ENCODE results near the gene C17orf114.

C17orf114 gene

DNA sequence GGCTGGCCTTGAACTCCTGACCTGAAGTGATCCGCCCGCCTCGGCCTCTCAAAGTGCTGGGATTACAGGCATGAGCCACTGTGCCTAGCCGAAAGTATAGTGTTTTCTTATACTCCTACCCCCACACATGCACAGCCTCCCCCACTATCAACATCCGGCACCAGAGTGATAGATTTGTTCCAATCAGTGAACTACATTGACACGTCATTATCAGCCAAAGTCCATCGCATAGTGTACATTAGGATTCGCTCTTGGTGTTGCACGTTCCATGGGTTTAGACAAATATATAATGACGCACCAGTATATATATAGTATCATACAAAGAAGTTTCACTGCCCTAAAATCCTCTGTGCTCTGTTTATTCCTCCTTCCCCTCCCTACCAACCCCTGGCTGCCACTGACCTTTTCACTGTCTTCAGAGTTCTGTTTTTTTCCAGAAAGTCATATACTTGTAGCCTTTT, 42.3 kb downstream of the C17orf114 start (continued):
- TF ChIP-seq, protein P1, sequence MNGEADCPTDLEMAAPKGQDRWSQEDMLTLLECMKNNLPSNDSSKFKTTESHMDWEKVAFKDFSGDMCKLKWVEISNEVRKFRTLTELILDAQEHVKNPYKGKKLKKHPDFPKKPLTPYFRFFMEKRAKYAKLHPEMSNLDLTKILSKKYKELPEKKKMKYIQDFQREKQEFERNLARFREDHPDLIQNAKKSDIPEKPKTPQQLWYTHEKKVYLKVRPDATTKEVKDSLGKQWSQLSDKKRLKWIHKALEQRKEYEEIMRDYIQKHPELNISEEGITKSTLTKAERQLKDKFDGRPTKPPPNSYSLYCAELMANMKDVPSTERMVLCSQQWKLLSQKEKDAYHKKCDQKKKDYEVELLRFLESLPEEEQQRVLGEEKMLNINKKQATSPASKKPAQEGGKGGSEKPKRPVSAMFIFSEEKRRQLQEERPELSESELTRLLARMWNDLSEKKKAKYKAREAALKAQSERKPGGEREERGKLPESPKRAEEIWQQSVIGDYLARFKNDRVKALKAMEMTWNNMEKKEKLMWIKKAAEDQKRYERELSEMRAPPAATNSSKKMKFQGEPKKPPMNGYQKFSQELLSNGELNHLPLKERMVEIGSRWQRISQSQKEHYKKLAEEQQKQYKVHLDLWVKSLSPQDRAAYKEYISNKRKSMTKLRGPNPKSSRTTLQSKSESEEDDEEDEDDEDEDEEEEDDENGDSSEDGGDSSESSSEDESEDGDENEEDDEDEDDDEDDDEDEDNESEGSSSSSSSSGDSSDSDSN (CRISPR knock-in tag; IDR thresholded peaks at IDR 0.05): peak; percentile 46; the same call in 1 of the 2 replicates
- TF ChIP-seq IRF2 (CRISPR knock-in tag; IDR thresholded peaks at IDR 0.05) (peak; percentile 63; the same call in 1 of the 2 replicates), ZNF761 (CRISPR knock-in tag; conservative IDR thresholded peaks at IDR 0.05) (no peak; the same call in 1 of the 2 replicates), ISL2 (CRISPR knock-in tag; IDR thresholded peaks at IDR 0.05) (no peak), ZNF660 (CRISPR knock-in tag; IDR thresholded peaks at IDR 0.05; ENCODE audit: borderline replicate concordance, low read depth) (no peak), RCOR2 (CRISPR knock-in tag; IDR thresholded peaks at IDR 0.05) (peak; percentile 87), ZNF205 (CRISPR knock-in tag; IDR thresholded peaks at IDR 0.05) (peak; percentile 85; the same call in 1 of the 2 replicates), ZNF580 (CRISPR knock-in tag; IDR thresholded peaks at IDR 0.05; ENCODE audit: borderline replicate concordance, low read depth) (peak; percentile 56; the same call in 1 of the 2 replicates), ATF1 (CRISPR knock-in tag; IDR thresholded peaks at IDR 0.05) (peak; percentile 90), NCOA1 (CRISPR knock-in tag; IDR thresholded peaks at IDR 0.05) (no peak), ZNF10 (CRISPR knock-in tag; IDR thresholded peaks at IDR 0.05; ENCODE audit: borderline replicate concordance, low read depth) (no peak), ZNF737 (CRISPR knock-in tag; IDR thresholded peaks at IDR 0.05; ENCODE audit: borderline replicate concordance) (no peak), SP140L (CRISPR knock-in tag; IDR thresholded peaks at IDR 0.05; ENCODE audit: borderline replicate concordance) (no peak), ZNF816 (CRISPR knock-in tag; IDR thresholded peaks at IDR 0.05; ENCODE audit: borderline replicate concordance) (no peak; the same call in 1 of the 2 replicates), SALL2 (CRISPR knock-in tag; IDR thresholded peaks at IDR 0.05) (no peak), ZBTB14 (CRISPR knock-in tag; IDR thresholded peaks at IDR 0.05) (no peak), FOXP1 (IDR thresholded peaks at IDR 0.05) (peak; percentile 90), FOXP1 (CRISPR knock-in tag; IDR thresholded peaks at IDR 0.05) (peak; percentile 95), ZBTB10 (CRISPR knock-in tag; IDR thresholded peaks at IDR 0.05; ENCODE audit: borderline replicate concordance) (no peak), TCF12 (IDR thresholded peaks at IDR 0.05) (no peak), TCF12 (CRISPR knock-in tag; IDR thresholded peaks at IDR 0.05) (0 out of 2 replicates have a peak, but pooled peaks have one; percentile 64), ZUFSP (CRISPR knock-in tag; IDR thresholded peaks at IDR 0.05; ENCODE audit: borderline replicate concordance) (no peak), NFKBIZ (CRISPR knock-in tag; IDR thresholded peaks at IDR 0.05) (peak; percentile 59)
- TF ChIP-seq, protein P2, sequence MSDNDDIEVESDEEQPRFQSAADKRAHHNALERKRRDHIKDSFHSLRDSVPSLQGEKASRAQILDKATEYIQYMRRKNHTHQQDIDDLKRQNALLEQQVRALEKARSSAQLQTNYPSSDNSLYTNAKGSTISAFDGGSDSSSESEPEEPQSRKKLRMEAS (IDR thresholded peaks at IDR 0.05): peak; percentile 56
